DND-41 (cell line): ENCODE measurements around the gene BPIFB3.

Source experiments
- CTCF ChIP-seq: IDR thresholded peaks from 2 replicates; pipeline ENCODE4 v1.5.1; 2012; ENCODE audit warnings: borderline replicate concordance, low read length, moderate library complexity, mild to moderate bottlenecking; ENCODE audit not compliant: poor library complexity, severe bottlenecking; ENCODE audit errors: extremely low read depth
- EZH2 ChIP-seq: IDR thresholded peaks from 3 replicates; pipeline ENCODE4 v1.6.1; 2012; ENCODE audit warnings: borderline replicate concordance, low read depth, mild to moderate bottlenecking, moderate library complexity, low read length, inconsistent platforms; ENCODE audit not compliant: severe bottlenecking

GRCh38 chr20:33031531-33031930 lies 22.2 kb upstream of the BPIFB3 start, which contains the start of gene BPIFB6:
- no peak for TF ChIP-seq CTCF
- TF ChIP-seq EZH2: no peak
